ENCODE results near the gene ATXN1. TPM values are rescaled to one million over a fixed set of nuclear protein-coding genes. Genes with fewer than 3 reads are reported as not detected.

The ATXN1 gene
- total and polyA plus RNA-seq, 2 of the 8 experiments (the other 6 are each of a cell fraction or from before 2014, with no cell fraction given) = 1.6 to 4.0 TPM

DNA sequence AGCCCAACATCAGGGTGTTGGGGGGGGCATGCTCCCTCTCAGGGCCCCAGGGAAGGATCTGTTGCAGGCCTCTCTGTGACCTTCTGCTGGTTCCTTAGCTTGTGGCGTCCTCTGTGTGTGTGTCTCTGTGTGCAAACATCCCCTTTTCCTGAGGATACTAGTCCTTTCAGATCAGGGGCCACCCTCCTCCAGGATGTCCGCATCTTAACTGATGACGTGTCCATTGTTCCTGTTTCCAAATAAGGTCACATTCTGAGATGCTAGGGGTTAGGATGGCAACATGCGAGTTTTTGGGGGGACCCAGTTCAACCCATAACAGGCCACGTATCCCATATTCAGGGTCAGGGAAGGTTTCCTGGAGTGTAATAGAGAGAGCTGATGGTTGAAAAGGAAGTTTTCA lies 482.0 kb downstream of the ATXN1 start:
- Histone ChIP-seq H2BK15ac (ENCODE audit: low read length) (no peak overlapping the region), H3K18ac (ENCODE audit: extremely low read depth, low read length) (no peak overlapping the region), H4K5ac (ENCODE audit: insufficient read length, low read depth, low read length) (no peak overlapping the region), H2AFZ (ENCODE audit: low read length) (no peak overlapping the region), H3K23ac (ENCODE audit: insufficient read length) (no peak overlapping the region), H3K4me2 (ENCODE audit: insufficient read depth in 1 of 2, low read depth in 2 of 2, low read length in 2 of 2) (no peak overlapping the region), H3K9ac (replicated peaks in 1 of 4; ENCODE audit: extremely low read depth in 1 of 4, low read depth in 3 of 4, low read length in 3 of 4) (no peak overlapping the region; a peak in 1 of 7 replicates), H3K4me1 (replicated peaks in 1 of 4; ENCODE audit: control insufficient read depth in 3 of 4, insufficient read depth in 4 of 4, low read length in 3 of 4) (no peaks in the 10 kb centered on the region; a peak in 2 of 7 replicates), H3K36me3 (ENCODE audit: control insufficient read depth in 2 of 4, insufficient read depth in 4 of 4, low read length in 3 of 4) (no peaks in the 10 kb centered on the region; a peak in 1 of 8 replicates), H3K14ac (ENCODE audit: insufficient read length) (no peak overlapping the region), H4K91ac (replicated peaks; ENCODE audit: insufficient read length, low read length) (no peak overlapping the region), H4K8ac (ENCODE audit: extremely low read depth, insufficient read depth, low read length) (no peak overlapping the region), H2BK12ac (ENCODE audit: low read depth, low read length) (no peak overlapping the region), H3K23me2 (ENCODE audit: low read depth, low read length) (no peaks in the 10 kb centered on the region; the same call in 1 of the 2 replicates), H3K27me3 (replicated peaks in 1 of 4; ENCODE audit: control insufficient read depth in 3 of 4, extremely low read depth in 1 of 4, insufficient read depth in 3 of 4, low read length in 3 of 4) (no peaks in the 10 kb centered on the region), H2BK20ac (ENCODE audit: low read length) (no peak overlapping the region), H3K27ac (ENCODE audit: low read depth, low read length) (no peak overlapping the region), H2AK5ac (ENCODE audit: low read depth, low read length) (no peak overlapping the region), H3K4me3 (ENCODE audit: extremely low read depth in 1 of 4, insufficient read depth in 2 of 4, low read depth in 3 of 4, low read length in 4 of 4) (no peak overlapping the region), H3K56ac (replicated peaks; ENCODE audit: insufficient read length, low read depth, low read length) (no peak overlapping the region), H3K79me1 (ENCODE audit: low read depth, low read length) (no peaks in the 10 kb centered on the region), H4K20me1 (replicated peaks in 1 of 2; ENCODE audit: control insufficient read depth in 1 of 2, insufficient read depth in 2 of 2, low read length in 2 of 2) (no peaks in the 10 kb centered on the region), H2BK5ac (ENCODE audit: low read depth, low read length) (no peak overlapping the region), H2BK120ac (replicated peaks; ENCODE audit: low read depth, low read length) (no peak overlapping the region), H3K79me2 (ENCODE audit: control insufficient read depth in 1 of 2, insufficient read depth in 2 of 2, low read length in 2 of 2) (no peaks in the 10 kb centered on the region), H3K4ac (replicated peaks; ENCODE audit: insufficient read length, low read depth, low read length) (no peak overlapping the region), H3K9me3 (ENCODE audit: insufficient read depth in 2 of 2, low read depth in 1 of 2, low read length in 1 of 2) (no peaks in the 10 kb centered on the region)
- DNase-seq (ENCODE audit: low read depth in 1 of 2, low spot score in 2 of 2) (no peak), FAIRE-seq (no peak)
- POLR2A ChIA-PET (ENCODE audit: partially characterized antibody) = interaction anchor here (0.5 kb wide), 1 partner anchor 154 kb away, joined by 3 read pairs; no protein-coding TSS in a partner anchor
- TF ChIP-seq, protein P1, sequence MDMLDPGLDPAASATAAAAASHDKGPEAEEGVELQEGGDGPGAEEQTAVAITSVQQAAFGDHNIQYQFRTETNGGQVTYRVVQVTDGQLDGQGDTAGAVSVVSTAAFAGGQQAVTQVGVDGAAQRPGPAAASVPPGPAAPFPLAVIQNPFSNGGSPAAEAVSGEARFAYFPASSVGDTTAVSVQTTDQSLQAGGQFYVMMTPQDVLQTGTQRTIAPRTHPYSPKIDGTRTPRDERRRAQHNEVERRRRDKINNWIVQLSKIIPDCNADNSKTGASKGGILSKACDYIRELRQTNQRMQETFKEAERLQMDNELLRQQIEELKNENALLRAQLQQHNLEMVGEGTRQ (IDR thresholded peaks at IDR 0.05; ENCODE audit: low read length) = no peak
- TF ChIP-seq CTBP2 (IDR thresholded peaks at IDR 0.05; ENCODE audit: borderline replicate concordance, insufficient read depth, insufficient read length, low read length) (no peak), POLR2AphosphoS5 (IDR thresholded peaks at IDR 0.05; ENCODE audit: low read depth, low read length) (no peak), ASH2L (IDR thresholded peaks at IDR 0.05; ENCODE audit: low read length) (no peak)
- whole genome bisulfite sequencing, 2 experiments (ENCODE audit: extremely low coverage in 1 of 2, insufficient coverage in 1 of 2, insufficient read length in 1 of 2, insufficient replicate concordance in 2 of 2, low coverage in 1 of 2, low lambda C conversion rate in 2 of 2, missing lambda C conversion rate in 1 of 2) = 87% methylated on average over 5 of the region's 5 CpGs; no CpG with 5 or more reads in 1 of the 2 experiments
- CTCF ChIA-PET (ENCODE audit: partially characterized antibody) = interaction anchor here (0.5 to 6.1 kb wide), 10 partner anchors 9 to 350 kb away, joined by 3 to 57 read pairs (median 4); partner anchors contain the start of gene GMPR
